B cell (primary cell): ENCODE data around the gene PABPN1. TPM values are rescaled to one million over a fixed set of nuclear protein-coding genes. Genes with fewer than 3 reads are reported as not detected.

ENCODE experiments used
- ATAC-seq: fragments of 200-7000 bp; cut with Tn5 transposase; one replicate; pipeline ENCODE4 v1.10.0; 2021; ENCODE audit warnings: low read depth, mild to moderate bottlenecking, moderate number of reproducible peaks, moderate library complexity
- CTCF ChIA-PET: fragments of 350-600 bp; sonication (Branson Sonifier 250); formaldehyde crosslinking; loops from one replicate; lab custom pipeline; 2021; ENCODE audit warnings: antibody characterized with exemption, inconsistent platforms; lab: Charles Lee
- POLR2A ChIA-PET: fragments of 350-600 bp; sonication (Branson Sonifier 250); formaldehyde crosslinking; loops from one replicate; lab custom pipeline; 2021; ENCODE audit warnings: antibody characterized with exemption; lab: Charles Lee
- DNase-seq: peaks from one replicate; pipeline ENCODE4 v3.0.0; 2013
- H2AFZ ChIP-seq: 2 replicates; pipeline ENCODE4 v1.6.1; 2012; ENCODE audit warnings: mild to moderate bottlenecking, low read depth, low read length; ENCODE audit not compliant: insufficient read depth, poor library complexity, severe bottlenecking
- H3K27ac ChIP-seq, 2 donors: 1 replicate in 1 of 2; 2 replicates in 1 of 2; pipeline ENCODE4 v1.5.1; 2012 to 2013; ENCODE audit warnings: low read length in 2 of 2, mild to moderate bottlenecking in 2 of 2, moderate library complexity in 1 of 2
- H3K27me3 ChIP-seq, 4 experiments: fragments of 200-600 bp in 1 of 4; sonication (generic) in 1 of 4; replicated peaks in 1 of 4; 1 replicate in 2 of 4; 2 replicates in 2 of 4; pipeline versions ENCODE4 v1.6.1 to v1.7.0; 2013 to 2016; ENCODE audit warnings: low read length in 3 of 4, mild to moderate bottlenecking in 2 of 4, mixed read lengths in 1 of 4, moderate library complexity in 1 of 4; ENCODE audit not compliant: insufficient read depth in 4 of 4, control insufficient read depth in 3 of 4; ENCODE audit errors: control extremely low read depth in 1 of 4
- H3K36me3 ChIP-seq, 2 experiments: replicated peaks in 1 of 2; 1 replicate in 1 of 2; 2 replicates in 1 of 2; pipeline versions ENCODE4 v1.6.1 to v1.7.1; 2013; ENCODE audit warnings: low read length in 1 of 2; ENCODE audit not compliant: insufficient read depth in 2 of 2, control insufficient read depth in 1 of 2; ENCODE audit errors: control extremely low read depth in 1 of 2, extremely low read depth in 1 of 2
- H3K4me1 ChIP-seq, 2 donors: fragments of 200-600 bp in 1 of 2; sonication (generic) in 1 of 2; 1 replicate in 1 of 2; 2 replicates in 1 of 2; pipeline versions ENCODE4 v1.5.1 to v1.6.1; 2013 to 2017; ENCODE audit warnings: low read length in 2 of 2; ENCODE audit not compliant: control insufficient read depth in 2 of 2, insufficient read depth in 2 of 2
- H3K4me2 ChIP-seq: replicated peaks from 2 replicates; pipeline ENCODE3; 2012; ENCODE audit warnings: mild to moderate bottlenecking, low read depth, low read length; ENCODE audit not compliant: poor library complexity, severe bottlenecking
- H3K4me3 ChIP-seq, 5 experiments: fragments of 200-600 bp in 1 of 5; sonication (generic) in 1 of 5; 1 replicate in 3 of 5; 2 replicates in 2 of 5; pipeline versions ENCODE4 v1.5.1 to v1.7.0; 2011 to 2016; ENCODE audit warnings: low read length in 4 of 5, mild to moderate bottlenecking in 4 of 5, low read depth in 2 of 5, control low read depth in 1 of 5, moderate library complexity in 1 of 5; ENCODE audit not compliant: insufficient read depth in 1 of 5; ENCODE audit errors: control extremely low read depth in 1 of 5, extremely low read depth in 1 of 5
- H3K79me2 ChIP-seq: fragments of 200-600 bp; sonication (generic); one replicate; pipeline ENCODE4 v1.6.0; 2016; ENCODE audit warnings: low read length; ENCODE audit not compliant: control insufficient read depth, insufficient read depth
- H3K9ac ChIP-seq: fragments of 200-600 bp; sonication (generic); 2 replicates; pipeline ENCODE4 v1.6.1; 2017; ENCODE audit warnings: mild to moderate bottlenecking, low read length, moderate library complexity
- H3K9me3 ChIP-seq, 3 donors: one replicate each; pipeline versions ENCODE4 v1.6.1 to v1.7.1; 2013; ENCODE audit warnings: low read length in 2 of 3; ENCODE audit not compliant: control insufficient read depth in 2 of 3, insufficient read depth in 1 of 3; ENCODE audit errors: control extremely low read depth in 1 of 3
- H4K20me1 ChIP-seq: 2 replicates; pipeline ENCODE4 v1.6.0; 2012; ENCODE audit warnings: mild to moderate bottlenecking, low read length; ENCODE audit not compliant: insufficient read depth, control insufficient read depth, poor library complexity, severe bottlenecking
- H3K27ac Mint-ChIP-seq: one replicate; pipeline ENCODE4 v1.8.0; 2021; ENCODE audit warnings: mixed read lengths
- H3K27me3 Mint-ChIP-seq: one replicate; pipeline ENCODE4 v1.8.0; 2021; ENCODE audit warnings: mixed read lengths
- H3K4me1 Mint-ChIP-seq: one replicate; pipeline ENCODE4 v1.8.0; 2021; ENCODE audit warnings: mixed read lengths
- H3K4me3 Mint-ChIP-seq: one replicate; pipeline ENCODE4 v1.8.0; 2021; ENCODE audit warnings: mixed read lengths
- H3K9me3 Mint-ChIP-seq: one replicate; pipeline ENCODE4 v1.8.0; 2022; ENCODE audit warnings: mixed read lengths; ENCODE audit not compliant: insufficient read depth
- CTCF ChIP-seq: fragments of 200-600 bp; IDR thresholded peaks from one replicate; pipeline ENCODE4 v1.8.0; 2022; ENCODE audit warnings: antibody characterized with exemption, mild to moderate bottlenecking
- EZH2 ChIP-seq: IDR thresholded peaks from 2 replicates; pipeline ENCODE4 v1.6.1; 2012; ENCODE audit warnings: borderline replicate concordance, low read depth, mild to moderate bottlenecking, moderate library complexity, low read length; ENCODE audit not compliant: insufficient read depth, poor library complexity, severe bottlenecking
- WGBS: methylation state at CpG from one replicate; pipeline ENCODE4 v1.1.5; 2013; ENCODE audit warnings: missing lambda C conversion rate; ENCODE audit not compliant: insufficient coverage; 5-methylcytosine and 5-hydroxymethylcytosine counted together
- intact Hi-C: fragments of 100-400 bp; cut with micrococcal nuclease; formaldehyde crosslinking; loops from one replicate; pipeline ENCODE4 v1.10.0; 2022
- polyA plus RNA-seq: library from polyadenylated mRNA; depleted of rRNA; stranded (reverse); fragments of >200 nt; gene quantifications from 2 replicates; pipeline ENCODE4 v1.2.3, GENCODE V29; 2012
- total RNA-seq, 2 donors: library from RNA; stranded (reverse); fragments of 120-200 nt in 1 of 2; gene quantifications; 1 replicate in 1 of 2; 2 replicates in 1 of 2; pipeline versions ENCODE4 v1.2.3 to v1.2.4, GENCODE V29; 2013 to 2022

PABPN1 gene
- total and polyA plus RNA-seq, 2 donors (not counting 1 experiment from before 2014, with no cell fraction given) = 283 to 293 TPM

- Histone ChIP-seq H3K4me1 (peaks cover 14 to 22% of the 10 kb centered on the region in 2 donors), H3K9me3 (no peaks in the 10 kb centered on the region), H3K36me3 (peaks cover 0 to 14% of the 10 kb centered on the region in 2 experiments), H3K27me3 (no peaks in the 10 kb centered on the region), H3K4me2 (no peak overlapping the region), H2AFZ (no peak overlapping the region), H3K9ac (no peak overlapping the region), H4K20me1 (no peaks in the 10 kb centered on the region), H3K4me3 (no peak overlapping the region), H3K27ac (no peak overlapping the region), H3K79me2 (peaks cover 6% of the 10 kb centered on the region)
- TF ChIP-seq CTCF = no peak
- no peak for TF ChIP-seq EZH2
- ChIA-PET CTCF (interaction anchor here (1.1 to 8.6 kb wide), 6 partner anchors 8 to 176 kb away, joined by 3 to 56 read pairs (median 12); partner anchors contain the start of genes BCL2L2, HOMEZ and PABPN1), POLR2A (no interaction called here)
- intact Hi-C loops = no loop called here
- no peak overlapping the region for H3K4me3 Mint-ChIP-seq
- ATAC-seq (no peak), DNase-seq (no peak)
- H3K4me1 Mint-ChIP-seq = peaks cover 31% of the 10 kb centered on the region
- WGBS = 95% methylated on average over 5 of the region's 7 CpGs
- no peaks in the 10 kb centered on the region for H3K27me3 Mint-ChIP-seq
- no peak overlapping the region for H3K27ac Mint-ChIP-seq
- H3K9me3 Mint-ChIP-seq = no peaks in the 10 kb centered on the region
These were observed 25.1 kb upstream of the PABPN1 start for GRCh38 chr14:23296012-23296777.

- intact Hi-C loops = no loop called here
- no peaks in the 10 kb centered on the region for H3K9me3 ChIP-seq
- peaks cover 6% of the 10 kb centered on the region for H3K79me2 ChIP-seq
- Mint-ChIP-seq H3K27me3 (no peaks in the 10 kb centered on the region), H3K9me3 (no peaks in the 10 kb centered on the region), H3K4me3 (no peak overlapping the region), H3K27ac (no peak overlapping the region), H3K4me1 (peaks cover 31% of the 10 kb centered on the region)
- over 99% methylated on average over 6 of the region's 7 CpGs for WGBS
- no peak overlapping the region for H3K9ac ChIP-seq
- TF ChIP-seq CTCF = no peak
- no peak for TF ChIP-seq EZH2
- no peak for ATAC-seq
- H3K27me3 ChIP-seq = no peaks in the 10 kb centered on the region
- H3K4me1 ChIP-seq = peaks cover 14 to 22% of the 10 kb centered on the region in 2 donors
- DNase-seq = no peak
- H3K4me2 ChIP-seq = no peak overlapping the region
- H3K36me3 ChIP-seq = peaks cover 0 to 14% of the 10 kb centered on the region in 2 experiments
- ChIA-PET POLR2A (no interaction called here), CTCF (interaction anchor here (0.7 to 8.6 kb wide), 8 partner anchors 7 to 177 kb away, joined by 3 to 56 read pairs (median 8); partner anchors contain the start of genes BCL2L2, HOMEZ and PABPN1)
- no peak overlapping the region for H2AFZ ChIP-seq
- no peak overlapping the region for H3K27ac ChIP-seq
- H3K4me3 ChIP-seq = no peak overlapping the region
- H4K20me1 ChIP-seq = no peaks in the 10 kb centered on the region
These were observed 24.2 kb upstream of the PABPN1 start for GRCh38 chr14:23297096-23297495.
